Mucosa of descending colon (tissue), 3 donors: Measurements from ENCODE around the gene RNF14. TPM values are rescaled to one million over a fixed set of nuclear protein-coding genes. Genes with fewer than 3 reads are reported as not detected.
"Not testable (repeated sequence)": the region's sequence is repeated elsewhere in the genome, so short reads cannot be mapped to it uniquely, and the experiment has no call there.

Experiments used
- ATAC-seq: fragments of 200-7000 bp; cut with Tn5 transposase; one replicate; pipeline ENCODE4 v1.9.1; 2020; ENCODE audit warnings: mild to moderate bottlenecking, moderate library complexity
- DNase-seq, 3 donors: peaks; one replicate each; pipeline ENCODE4 v3.0.0-alpha.2; 2020
- H3K36me3 ChIP-seq: fragments of 200-600 bp; one replicate; pipeline ENCODE4 v1.8.0; 2021; ENCODE audit warnings: low read depth, mild to moderate bottlenecking
- H3K4me1 ChIP-seq: fragments of 200-600 bp; one replicate; pipeline ENCODE4 v1.8.0; 2021; ENCODE audit warnings: low read depth, mild to moderate bottlenecking
- H3K4me3 ChIP-seq: fragments of 200-600 bp; one replicate; pipeline ENCODE4 v1.8.0; 2021; ENCODE audit warnings: mild to moderate bottlenecking
- H3K9me3 ChIP-seq: fragments of 200-600 bp; one replicate; pipeline ENCODE4 v1.8.0; 2021; ENCODE audit warnings: mild to moderate bottlenecking
- intact Hi-C, 2 donors: fragments of 100-400 bp; cut with DNase I in 1 of 2; cut with micrococcal nuclease in 1 of 2; formaldehyde crosslinking; loops; one replicate each; pipeline versions ENCODE4 v1.11.0 to v1.11.1; 2022; cut with DNase I, micrococcal nuclease
- long read RNA-seq, 2 donors: library from polyadenylated mRNA; unstranded; transcript quantifications; one replicate each; pipeline ENCODE4 v2.0.0, GENCODE V29; 2019 to 2021
- total RNA-seq, 3 donors: library from RNA; stranded (reverse); fragmentation: NEBNext Ultra II Directional in 2 of 3; extraction: Animal tissue kit (Norgen Biotek cat#: 25700) in 2 of 3; gene quantifications; one replicate each; pipeline versions ENCODE4 v1.2.1 to v1.2.4, GENCODE V29; 2021 to 2023
- TF ChIP-seq, protein P1 (sequence below): fragments of 200-600 bp; IDR thresholded peaks from one replicate; pipeline ENCODE4 v1.8.0; 2022; ENCODE audit warnings: antibody characterized with exemption, mild to moderate bottlenecking
- donor health status: DM: no; HTN: no; CAD: no; lungs with moderate emphysema.
- donor health status: DM: no; HTN: no; CAD: no.
- donor health status: DM: no; HTN: yes; CAD: no.

The RNF14 gene, protein sequence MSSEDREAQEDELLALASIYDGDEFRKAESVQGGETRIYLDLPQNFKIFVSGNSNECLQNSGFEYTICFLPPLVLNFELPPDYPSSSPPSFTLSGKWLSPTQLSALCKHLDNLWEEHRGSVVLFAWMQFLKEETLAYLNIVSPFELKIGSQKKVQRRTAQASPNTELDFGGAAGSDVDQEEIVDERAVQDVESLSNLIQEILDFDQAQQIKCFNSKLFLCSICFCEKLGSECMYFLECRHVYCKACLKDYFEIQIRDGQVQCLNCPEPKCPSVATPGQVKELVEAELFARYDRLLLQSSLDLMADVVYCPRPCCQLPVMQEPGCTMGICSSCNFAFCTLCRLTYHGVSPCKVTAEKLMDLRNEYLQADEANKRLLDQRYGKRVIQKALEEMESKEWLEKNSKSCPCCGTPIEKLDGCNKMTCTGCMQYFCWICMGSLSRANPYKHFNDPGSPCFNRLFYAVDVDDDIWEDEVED
- total RNA-seq, result 10 to 100 TPM; 63.5 to 69.1 (median 67.9) TPM
- long read RNA-seq, donor 1, full-length matches to known transcripts, result 20 of 41 reads
- long read RNA-seq, donor 1, partial matches to known transcripts, result 7 of 41 reads
- long read RNA-seq, donor 1, other reads (novel, unspliced or antisense), result 14 of 41 reads
- long read RNA-seq, donor 2, full-length matches to known transcripts, result 19 of 33 reads
- long read RNA-seq, donor 2, partial matches to known transcripts, result 4 of 33 reads
- long read RNA-seq, donor 2, other reads (novel, unspliced or antisense), result 10 of 33 reads

DNA sequence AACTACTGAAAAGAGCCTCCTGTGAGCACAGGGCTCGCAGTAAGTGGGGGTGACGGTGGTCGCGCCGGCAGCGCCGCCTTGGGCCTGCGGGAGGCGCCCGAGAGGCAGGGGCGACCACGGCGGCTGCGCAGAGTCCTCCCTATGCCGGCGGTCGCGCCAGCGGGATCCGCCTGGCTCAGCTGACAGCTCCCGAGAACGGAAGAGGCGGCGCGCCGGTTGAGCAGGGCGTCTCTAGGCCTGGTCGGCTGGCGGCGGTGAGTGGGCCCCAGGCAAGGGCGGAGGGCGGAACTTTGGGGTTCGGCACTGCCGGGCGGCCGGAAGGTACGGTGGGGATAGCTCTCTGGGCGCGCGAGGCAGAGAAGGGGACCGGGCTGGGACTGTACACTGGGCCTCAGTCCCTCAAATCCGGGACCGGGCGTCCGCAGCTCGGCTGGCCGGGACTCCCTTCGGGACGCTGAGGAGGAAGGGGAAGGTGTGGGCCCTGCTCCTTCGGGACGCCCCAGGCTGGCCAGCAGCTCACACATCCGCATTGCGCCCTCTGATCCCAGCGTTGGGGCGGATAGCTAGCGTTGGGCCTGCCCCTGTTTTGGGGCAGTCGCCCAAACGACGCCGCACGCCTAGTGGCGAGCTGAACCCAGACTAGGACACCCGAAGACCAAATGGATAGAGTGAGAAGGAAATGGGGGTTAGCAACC lies at the start of gene RNF14:
Gene RNF14 (plus strand): TSS at position 192 of the 695 bp plus-strand sequence. CDS start 4,484 bp downstream, outside the sequence.
- peak; percentile 96 for ATAC-seq
- peak within 1 kb of the TSS; percentile 45 for H3K4me3 ChIP-seq
- peak; percentile 94 to 98 (median 97) for DNase-seq
- TF ChIP-seq, protein P1, sequence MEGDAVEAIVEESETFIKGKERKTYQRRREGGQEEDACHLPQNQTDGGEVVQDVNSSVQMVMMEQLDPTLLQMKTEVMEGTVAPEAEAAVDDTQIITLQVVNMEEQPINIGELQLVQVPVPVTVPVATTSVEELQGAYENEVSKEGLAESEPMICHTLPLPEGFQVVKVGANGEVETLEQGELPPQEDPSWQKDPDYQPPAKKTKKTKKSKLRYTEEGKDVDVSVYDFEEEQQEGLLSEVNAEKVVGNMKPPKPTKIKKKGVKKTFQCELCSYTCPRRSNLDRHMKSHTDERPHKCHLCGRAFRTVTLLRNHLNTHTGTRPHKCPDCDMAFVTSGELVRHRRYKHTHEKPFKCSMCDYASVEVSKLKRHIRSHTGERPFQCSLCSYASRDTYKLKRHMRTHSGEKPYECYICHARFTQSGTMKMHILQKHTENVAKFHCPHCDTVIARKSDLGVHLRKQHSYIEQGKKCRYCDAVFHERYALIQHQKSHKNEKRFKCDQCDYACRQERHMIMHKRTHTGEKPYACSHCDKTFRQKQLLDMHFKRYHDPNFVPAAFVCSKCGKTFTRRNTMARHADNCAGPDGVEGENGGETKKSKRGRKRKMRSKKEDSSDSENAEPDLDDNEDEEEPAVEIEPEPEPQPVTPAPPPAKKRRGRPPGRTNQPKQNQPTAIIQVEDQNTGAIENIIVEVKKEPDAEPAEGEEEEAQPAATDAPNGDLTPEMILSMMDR, result peak; percentile 98
- H3K9me3 ChIP-seq, result no peaks in the 10 kb centered on the region
- H3K36me3 ChIP-seq, result no peaks in the 10 kb centered on the region
- H3K4me1 ChIP-seq, result peaks cover 18% of the 10 kb centered on the region
- intact Hi-C loops, result no loop called here

DNA sequence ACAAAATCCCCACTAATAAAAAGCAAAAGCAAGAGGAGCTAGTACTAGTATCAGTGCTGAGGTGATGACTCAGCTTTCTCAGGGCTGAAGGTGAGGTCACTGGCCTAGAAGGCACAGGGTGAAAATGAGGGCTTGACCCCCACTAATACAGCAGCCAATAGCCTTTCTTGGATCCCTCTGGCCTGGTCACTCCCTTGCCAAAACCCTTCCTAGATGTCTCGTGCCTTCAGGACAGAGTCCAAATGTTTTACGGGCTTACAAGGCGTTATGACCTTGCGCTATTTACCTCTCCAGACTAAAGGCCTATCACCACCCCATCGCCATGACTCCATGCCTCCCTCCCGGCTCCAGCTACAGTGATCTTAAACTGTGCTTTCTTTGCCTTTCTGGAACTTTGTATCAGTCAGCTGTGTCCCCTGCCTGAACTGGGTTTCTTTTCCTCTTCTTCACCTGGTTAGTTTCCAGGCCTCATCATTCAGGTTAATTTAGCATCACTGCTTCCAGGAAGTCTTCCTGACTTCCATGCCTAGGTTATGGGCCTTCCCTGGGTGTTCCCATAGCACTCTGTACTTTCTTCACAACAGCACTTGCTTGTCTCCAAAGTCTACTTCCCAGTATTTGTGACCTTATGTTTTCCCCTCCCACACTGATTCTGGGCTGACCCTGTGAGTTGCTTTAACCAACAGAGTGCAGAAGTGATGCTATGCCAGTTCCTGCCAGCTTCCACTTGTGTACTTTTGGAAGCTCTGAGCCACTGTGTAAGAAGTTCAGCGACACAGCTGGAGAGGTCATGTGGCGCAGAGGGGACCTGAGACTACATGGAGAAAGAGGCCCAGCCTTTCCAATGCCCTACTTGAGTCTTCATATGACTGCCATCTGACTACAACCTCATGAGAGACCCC lies 49.4 kb upstream of the RNF14 start:
- no peaks in the 10 kb centered on the region for H3K36me3 ChIP-seq
- no peaks in the 10 kb centered on the region for H3K9me3 ChIP-seq
- DNase-seq, result peak in 1 of 3 donors; percentile 58
- ATAC-seq, result peak; percentile 39
- TF ChIP-seq, protein P1, result no peak
- H3K4me3 ChIP-seq, result no peak overlapping the region
- peaks cover 28% of the 10 kb centered on the region for H3K4me1 ChIP-seq
- intact Hi-C loops, result no loop called here

DNA sequence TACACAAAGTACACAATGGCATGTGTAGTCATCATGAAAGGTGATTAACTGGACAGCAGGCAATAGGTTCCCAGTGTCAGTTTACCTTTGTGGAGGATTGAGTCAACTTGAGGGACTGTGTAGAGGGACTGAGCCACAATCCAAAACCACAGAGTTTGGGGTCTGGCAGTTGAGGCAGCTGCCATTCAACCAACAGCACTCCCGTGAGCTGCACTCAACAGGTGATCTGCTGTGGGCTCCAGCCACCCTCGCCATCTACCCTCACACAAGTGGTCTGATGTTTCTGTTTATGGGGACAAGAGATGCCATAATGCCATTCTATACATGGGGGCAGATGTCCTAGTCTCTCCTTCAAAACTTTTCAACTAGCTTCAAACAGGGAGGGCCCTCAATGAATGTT lies 48.1 kb upstream of the RNF14 start:
- ATAC-seq, result no peak
- peaks cover 34% of the 10 kb centered on the region for H3K4me1 ChIP-seq
- intact Hi-C loops, result no loop called here

DNA sequence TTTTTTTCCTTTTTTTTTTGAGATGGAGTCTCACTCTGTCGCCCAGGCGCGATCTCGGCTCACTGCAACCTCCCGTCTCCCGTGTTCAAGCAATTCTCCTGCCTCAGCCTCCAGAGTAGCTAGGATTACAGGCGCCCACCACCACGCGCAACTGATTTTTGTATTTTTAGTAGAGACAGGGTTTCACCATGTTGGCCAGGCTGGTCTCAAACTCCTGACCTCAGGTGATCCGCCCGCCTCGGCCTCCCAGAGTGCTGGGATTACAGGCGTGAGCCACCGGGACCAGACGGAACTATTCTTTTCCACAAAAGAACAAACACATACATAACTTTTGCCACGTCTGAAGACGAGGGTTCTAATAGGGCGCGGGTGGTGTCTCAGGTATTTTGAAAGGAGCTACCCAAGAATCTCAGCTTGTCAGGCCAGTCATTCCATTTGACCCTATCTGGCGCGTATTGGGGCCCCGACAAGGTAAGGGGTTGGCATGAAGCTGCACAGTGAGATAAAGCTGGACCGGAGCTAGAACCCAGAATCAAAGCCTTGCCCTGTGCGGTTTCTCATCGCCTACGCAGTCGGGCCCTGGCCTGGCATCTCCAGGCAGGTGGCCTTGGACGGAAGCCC lies 46.0 kb upstream of the RNF14 start:
- H3K36me3 ChIP-seq, intact Hi-C loops, DNase-seq, H3K9me3 ChIP-seq: not testable (repeated sequence)
- H3K4me3 ChIP-seq, result peak overlapping the region; percentile 43
- peaks cover 28% of the 10 kb centered on the region for H3K4me1 ChIP-seq
- peak; percentile 15 for ATAC-seq

More for the DNA sequence above, 48.1 kb upstream of the RNF14 start:
- H3K36me3 ChIP-seq, result no peaks in the 10 kb centered on the region
- no peaks in the 10 kb centered on the region for H3K9me3 ChIP-seq
- no peak overlapping the region for H3K4me3 ChIP-seq
- TF ChIP-seq, protein P1, result no peak
- DNase-seq, result no peak

DNA sequence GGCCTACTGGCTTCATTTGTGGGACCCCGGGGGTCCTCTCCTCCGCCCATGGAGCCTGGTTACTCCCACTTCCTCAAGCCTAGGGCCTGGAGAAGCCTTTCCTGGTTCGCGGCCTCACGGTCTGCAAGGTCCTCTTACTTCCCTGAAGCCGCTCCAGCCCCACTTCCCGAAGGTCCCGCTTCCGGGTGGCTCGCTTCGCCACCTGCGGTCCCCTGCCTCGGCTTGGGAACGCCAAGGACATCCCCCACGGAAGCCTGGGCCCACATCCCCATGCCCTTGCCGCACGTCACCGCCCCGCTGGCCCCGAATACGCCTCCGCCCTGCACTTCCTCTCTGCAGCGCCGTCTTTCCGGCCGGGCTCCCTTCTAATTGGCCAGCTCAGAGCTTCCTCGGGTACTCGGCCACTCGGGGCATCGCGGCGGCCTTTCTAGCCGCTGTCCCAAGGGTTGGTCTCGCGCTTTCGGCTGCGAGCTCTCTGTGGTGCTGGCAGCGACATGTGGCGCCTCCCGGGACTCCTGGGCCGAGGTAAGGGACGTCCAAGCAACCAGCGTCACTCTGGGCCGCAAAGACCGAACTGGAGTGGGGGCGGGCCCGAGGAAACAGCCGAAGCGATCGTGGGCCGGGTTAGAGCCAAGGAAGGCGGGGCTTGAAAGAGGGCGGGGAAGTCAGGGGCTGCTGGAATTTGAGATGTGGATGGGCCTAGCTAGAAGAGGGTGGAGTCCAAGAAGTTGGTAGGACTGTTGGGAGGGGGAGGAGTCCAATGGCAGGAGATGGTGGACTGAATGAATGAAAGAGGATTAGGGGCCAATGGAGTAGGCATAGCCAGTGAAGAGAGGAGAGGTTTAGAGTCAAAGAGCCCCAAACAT lies 45.2 kb upstream of the RNF14 start, which contains the start of gene DELE1:
Gene DELE1 (plus strand): TSS at position 424 of the 866 bp plus-strand sequence. CDS start 71 bp downstream, at position 495.
- peak; percentile 96 for ATAC-seq
- Histone ChIP-seq H3K9me3 (no peaks in the 10 kb centered on the region), H3K36me3 (peaks cover 9% of the 10 kb centered on the region), H3K4me3 (peak within 1 kb of the TSS; percentile 43), H3K4me1 (peaks cover 23% of the 10 kb centered on the region)
- DNase-seq, result peak; percentile 94 to 97 (median 95)
- intact Hi-C loops, result no loop called here
- TF ChIP-seq, protein P1, result no peak
